GM12874 (cell line): ENCODE results near the gene RBM5.

Source experiments
- CTCF ChIP-seq: IDR thresholded peaks from 2 replicates; pipeline ENCODE4 v1.5.1; 2011; ENCODE audit warnings: low read depth, mild to moderate bottlenecking, control low read depth, low read length, moderate library complexity; ENCODE audit not compliant: insufficient read depth

Gene RBM5

GRCh38 chr3:50122071-50122470 lies 33.4 kb downstream of the RBM5 start:
- TF ChIP-seq CTCF, result no peak

GRCh38 chr3:50122661-50123391 lies 34.1 kb downstream of the RBM5 start:
- no peak for TF ChIP-seq CTCF

DNA sequence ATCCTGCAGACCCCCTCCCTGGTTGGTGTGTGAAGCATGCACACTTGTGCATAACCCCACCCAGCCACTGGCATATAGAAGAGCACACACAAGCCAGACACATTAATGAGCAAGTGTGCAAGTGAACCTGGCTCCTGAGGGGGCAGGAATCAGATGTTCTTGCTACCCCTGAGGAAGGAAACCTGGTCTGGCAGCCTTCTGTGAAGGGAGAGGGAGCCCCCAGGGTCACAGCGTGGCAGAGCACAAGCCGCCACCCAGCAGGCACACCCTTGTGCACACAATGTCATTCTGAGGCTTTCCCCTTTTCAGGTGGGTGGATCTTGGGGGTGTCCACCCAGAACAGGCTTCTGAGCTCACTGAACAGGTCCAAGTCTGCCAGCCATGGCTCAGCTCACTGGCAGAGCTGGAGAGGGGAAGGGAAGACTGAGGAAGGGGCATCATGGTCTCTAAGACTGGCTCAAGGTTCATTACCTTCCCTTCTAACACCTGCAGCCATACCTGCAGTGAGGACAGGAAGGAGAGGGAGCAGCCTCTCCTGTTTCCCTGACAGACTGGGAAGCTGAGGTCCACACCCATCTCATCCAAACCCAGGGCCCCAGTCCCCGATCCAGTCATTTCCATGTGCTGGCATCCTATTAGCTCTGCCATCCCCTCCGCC lies 34.8 kb downstream of the RBM5 start:
- TF ChIP-seq CTCF, result no peak

DNA sequence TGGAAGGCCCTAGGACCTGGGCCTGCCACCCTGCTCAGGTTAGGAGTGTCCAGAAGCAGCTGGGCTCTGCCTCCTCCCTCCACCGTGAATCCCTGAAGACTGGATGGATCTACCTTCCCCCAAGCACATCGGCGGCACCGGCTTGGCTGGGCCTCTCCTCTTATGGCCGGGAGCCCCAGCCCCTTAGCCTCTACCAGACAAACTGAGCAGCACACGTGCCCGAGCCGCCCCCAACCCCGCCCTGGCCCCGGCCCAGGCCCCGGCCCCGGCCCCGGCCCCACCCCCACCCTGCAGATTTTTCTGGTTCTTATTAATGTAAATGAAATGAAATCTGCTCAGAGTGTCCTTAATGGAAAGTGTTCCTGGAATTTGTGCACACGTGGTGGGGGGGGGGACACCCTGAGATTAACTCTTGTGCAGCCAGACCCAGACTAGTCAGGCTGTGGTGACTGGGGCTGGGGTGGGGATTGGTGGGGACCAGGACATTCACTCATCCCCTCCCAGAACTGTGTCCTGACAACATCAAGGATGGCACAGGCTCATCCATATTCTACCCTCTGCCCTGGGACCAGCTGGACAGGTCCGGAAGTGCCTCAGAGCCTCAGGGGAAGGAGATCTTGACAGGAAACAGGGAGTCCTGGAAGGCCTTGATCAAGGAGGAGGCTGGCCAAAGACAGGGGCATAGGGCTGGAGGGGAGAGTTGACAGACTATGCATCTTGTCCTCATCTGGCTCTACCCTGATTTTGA lies 35.5 kb downstream of the RBM5 start:
- no peak for TF ChIP-seq CTCF

DNA sequence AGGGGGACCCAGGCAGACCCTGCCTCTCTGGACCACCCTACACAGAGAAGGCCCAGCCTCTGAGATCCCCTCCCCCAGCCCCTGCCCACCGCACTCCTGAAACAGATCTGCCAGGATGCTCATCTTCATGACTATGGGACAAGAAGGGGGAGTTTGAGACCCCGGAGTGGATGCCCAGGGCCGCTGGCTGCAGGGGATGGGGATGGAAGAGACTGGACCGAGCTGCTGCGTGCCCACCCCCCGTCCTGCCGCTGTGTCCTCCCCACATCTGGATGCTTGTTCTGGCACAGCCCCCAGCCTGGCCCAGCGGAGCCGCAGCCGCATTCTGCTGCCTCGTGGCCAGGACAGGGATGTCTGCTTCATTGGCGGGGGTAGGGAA lies 36.1 kb downstream of the RBM5 start:
- TF ChIP-seq CTCF, result no peak

- TF ChIP-seq CTCF, result no peak
Measured at GRCh38 chr3:50125541-50126286, 37.0 kb downstream of the RBM5 start.
